ENCODE results near the gene WT1.
A peak's percentile ranks its signal among the peaks of the same experiment; 100 is the strongest.
"Not testable (repeated sequence)": the region's sequence is repeated elsewhere in the genome, so short reads cannot be mapped to it uniquely, and the experiment has no call there.

The WT1 gene

GRCh38 chr11:32374261-32374711 lies 61.1 kb downstream of the WT1 start:
- peak; percentile 9 for DNase-seq (ENCODE audit: extremely low read depth, low read depth)
- no peak overlapping the region for H3K4me3 ChIP-seq (replicated peaks; ENCODE audit: low read depth, low read length)
- TF ChIP-seq CTCF (IDR thresholded peaks at IDR 0.05; ENCODE audit: low read depth, low read length, missing control alignments) = peak; percentile 72

DNA sequence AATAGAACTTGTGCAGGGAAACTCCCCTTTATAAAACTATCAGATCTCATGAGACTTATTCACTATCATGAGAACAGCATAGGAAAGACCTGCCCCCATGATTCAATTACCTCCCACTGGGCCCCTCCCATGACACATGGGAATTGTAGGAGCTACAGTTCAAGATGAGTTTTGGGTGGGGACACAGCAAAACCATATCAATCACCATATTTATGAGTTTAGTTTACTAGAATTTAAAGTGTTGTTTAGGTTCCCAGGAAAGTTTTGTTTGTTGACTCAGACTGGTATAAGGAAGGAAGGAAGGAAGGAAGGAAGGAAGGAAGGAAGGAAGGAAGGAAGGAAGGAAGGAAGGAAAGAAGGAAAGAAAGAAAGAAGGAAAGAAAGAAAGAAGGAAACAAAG lies 65.4 kb downstream of the WT1 start:
- H3K4me3 ChIP-seq (replicated peaks; ENCODE audit: low read depth, low read length); DNase-seq (ENCODE audit: extremely low read depth, low read depth): not testable (repeated sequence)

DNA sequence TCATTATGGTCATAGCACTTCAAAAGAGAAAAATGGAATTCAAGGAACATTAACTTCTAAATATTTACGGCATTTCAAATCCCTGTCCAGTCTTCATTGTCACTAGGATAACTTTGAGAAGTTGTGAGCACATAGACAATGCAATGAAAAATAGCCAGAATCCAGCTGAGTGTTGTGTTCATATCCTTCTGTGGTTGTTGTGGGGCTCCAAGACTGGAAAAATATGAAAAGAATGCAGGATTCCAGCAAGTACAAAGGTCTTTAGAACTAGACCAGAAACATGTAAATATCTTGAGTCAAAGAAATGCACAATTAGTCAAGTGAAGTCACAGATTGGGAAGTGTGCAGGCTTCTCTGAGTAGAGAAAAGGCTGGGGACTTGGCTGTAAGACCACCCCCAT lies 68.7 kb downstream of the WT1 start:
- TF ChIP-seq CTCF (IDR thresholded peaks at IDR 0.05; ENCODE audit: low read depth, low read length, missing control alignments) = no peak
- no peak overlapping the region for H3K4me3 ChIP-seq (replicated peaks; ENCODE audit: low read depth, low read length)
- no peak for DNase-seq (ENCODE audit: extremely low read depth, low read depth)

GRCh38 chr11:32365192-32365591 lies 70.1 kb downstream of the WT1 start:
- no peak for DNase-seq (ENCODE audit: extremely low read depth, low read depth)
- no peak for TF ChIP-seq CTCF (IDR thresholded peaks at IDR 0.05; ENCODE audit: low read depth, low read length, missing control alignments)
- H3K4me3 ChIP-seq (replicated peaks; ENCODE audit: low read depth, low read length) = no peak overlapping the region

DNA sequence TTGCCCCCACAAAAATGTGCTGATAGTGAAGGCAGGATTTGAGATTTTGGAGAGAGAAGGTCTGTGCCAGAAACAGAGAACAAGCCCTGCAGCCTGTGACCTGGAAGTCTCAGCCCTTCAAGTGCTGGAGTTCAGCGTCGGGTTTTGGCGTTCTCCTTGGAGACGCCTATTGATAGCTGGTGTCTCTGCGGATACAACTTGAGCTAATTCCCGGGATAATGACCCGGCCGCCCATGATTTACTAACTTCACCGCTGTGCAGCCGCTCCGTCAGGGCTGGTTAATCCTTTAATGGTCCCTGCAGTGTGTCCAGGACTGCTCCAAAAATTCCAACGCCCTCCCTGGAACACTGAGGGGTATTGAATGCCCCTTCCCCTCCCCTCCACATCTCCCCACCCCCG lies 76.6 kb downstream of the WT1 start:
- no peak overlapping the region for H3K4me3 ChIP-seq (replicated peaks; ENCODE audit: low read depth, low read length)
- DNase-seq (ENCODE audit: extremely low read depth, low read depth) = no peak
- no peak for TF ChIP-seq CTCF (IDR thresholded peaks at IDR 0.05; ENCODE audit: low read depth, low read length, missing control alignments)

- DNase-seq (ENCODE audit: extremely low read depth, low read depth) = no peak
- TF ChIP-seq CTCF (IDR thresholded peaks at IDR 0.05; ENCODE audit: low read depth, low read length, missing control alignments) = no peak
- H3K4me3 ChIP-seq (replicated peaks; ENCODE audit: low read depth, low read length) = no peak overlapping the region
Observed at GRCh38 chr11:32353884-32354283, 81.5 kb downstream of the WT1 start.

DNA sequence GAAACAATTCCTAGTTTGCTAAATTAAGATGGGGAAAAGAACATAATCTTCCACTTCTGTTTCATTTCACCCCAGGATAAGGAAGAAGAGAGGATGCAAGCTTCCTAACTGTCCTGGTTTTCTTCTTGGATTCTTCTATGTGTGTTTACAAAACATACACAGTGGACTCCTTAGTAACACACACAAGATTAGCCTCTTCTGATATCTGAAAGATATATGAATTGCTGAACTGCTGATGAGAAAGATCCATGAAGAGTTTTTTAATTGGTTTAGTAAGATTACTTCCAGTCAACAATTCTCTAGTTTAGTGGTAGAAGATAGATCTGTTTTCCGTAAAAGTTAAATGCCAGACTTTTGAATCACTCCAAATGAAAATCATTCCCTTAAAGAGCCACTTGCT lies 86.8 kb downstream of the WT1 start:
- no peak for TF ChIP-seq CTCF (IDR thresholded peaks at IDR 0.05; ENCODE audit: low read depth, low read length, missing control alignments)
- DNase-seq (ENCODE audit: extremely low read depth, low read depth) = no peak
- H3K4me3 ChIP-seq (replicated peaks; ENCODE audit: low read depth, low read length) = no peak overlapping the region
